Measurements from ENCODE around the gene PRKACA. TPM values are rescaled to one million over a fixed set of nuclear protein-coding genes. Genes with fewer than 3 reads are reported as not detected.

The PRKACA gene
- total RNA-seq, 2 experiments from 2014 or later, result 21.1 to 62.0 TPM

- DNase-seq (ENCODE audit: low spot score), result no peak
- Histone ChIP-seq H3K79me2 (ENCODE audit: insufficient read depth, low read depth, low read length) (no peaks in the 10 kb centered on the region), H3K9me3 (ENCODE audit: low read length) (no peaks in the 10 kb centered on the region), H3K4me3 (ENCODE audit: low read depth, low read length, poor library complexity, severe bottlenecking) (no peak overlapping the region), H3K4me1 (ENCODE audit: insufficient read depth, low read length, poor library complexity, severe bottlenecking) (peaks cover 31% of the 10 kb centered on the region), H4K20me1 (ENCODE audit: insufficient read depth, low read length) (no peaks in the 10 kb centered on the region), H3K36me3 (ENCODE audit: insufficient read depth, low read length) (no peaks in the 10 kb centered on the region), H3K9me2 (ENCODE audit: insufficient read depth, low read length) (no peaks in the 10 kb centered on the region), H2AFZ (ENCODE audit: low read length) (no peak overlapping the region), H3K4me2 (ENCODE audit: low read length) (no peak overlapping the region), H3K27ac (ENCODE audit: low read depth, low read length, poor library complexity, severe bottlenecking) (no peak overlapping the region)
- intact Hi-C loops (cut with micrococcal nuclease; ENCODE audit: unreplicated experiment), result loop anchor here (10.0 kb wide), 1 partner anchor 484 kb away; no protein-coding TSS in a partner anchor
- no peak for TF ChIP-seq EZH2phosphoT487 (IDR thresholded peaks at IDR 0.05; ENCODE audit: borderline replicate concordance, low read depth, low read length)
- TF ChIP-seq CTCF (conservative IDR thresholded peaks at IDR 0.05; ENCODE audit: low read length), result no peak
- BruUV-seq (replicated peaks), result no TSS peak
- CTCF ChIA-PET (ENCODE audit: unreplicated experiment), result no interaction called here
- POLR2A ChIA-PET, result interaction anchor here (0.7 kb wide), 4 partner anchors 60 to 1272 kb away, joined by 3 to 8 read pairs (median 5); partner anchors contain the start of genes CC2D1A and RNASEH2A
Measured at GRCh38 chr19:14078411-14078810, 39.2 kb downstream of the PRKACA start.

DNA sequence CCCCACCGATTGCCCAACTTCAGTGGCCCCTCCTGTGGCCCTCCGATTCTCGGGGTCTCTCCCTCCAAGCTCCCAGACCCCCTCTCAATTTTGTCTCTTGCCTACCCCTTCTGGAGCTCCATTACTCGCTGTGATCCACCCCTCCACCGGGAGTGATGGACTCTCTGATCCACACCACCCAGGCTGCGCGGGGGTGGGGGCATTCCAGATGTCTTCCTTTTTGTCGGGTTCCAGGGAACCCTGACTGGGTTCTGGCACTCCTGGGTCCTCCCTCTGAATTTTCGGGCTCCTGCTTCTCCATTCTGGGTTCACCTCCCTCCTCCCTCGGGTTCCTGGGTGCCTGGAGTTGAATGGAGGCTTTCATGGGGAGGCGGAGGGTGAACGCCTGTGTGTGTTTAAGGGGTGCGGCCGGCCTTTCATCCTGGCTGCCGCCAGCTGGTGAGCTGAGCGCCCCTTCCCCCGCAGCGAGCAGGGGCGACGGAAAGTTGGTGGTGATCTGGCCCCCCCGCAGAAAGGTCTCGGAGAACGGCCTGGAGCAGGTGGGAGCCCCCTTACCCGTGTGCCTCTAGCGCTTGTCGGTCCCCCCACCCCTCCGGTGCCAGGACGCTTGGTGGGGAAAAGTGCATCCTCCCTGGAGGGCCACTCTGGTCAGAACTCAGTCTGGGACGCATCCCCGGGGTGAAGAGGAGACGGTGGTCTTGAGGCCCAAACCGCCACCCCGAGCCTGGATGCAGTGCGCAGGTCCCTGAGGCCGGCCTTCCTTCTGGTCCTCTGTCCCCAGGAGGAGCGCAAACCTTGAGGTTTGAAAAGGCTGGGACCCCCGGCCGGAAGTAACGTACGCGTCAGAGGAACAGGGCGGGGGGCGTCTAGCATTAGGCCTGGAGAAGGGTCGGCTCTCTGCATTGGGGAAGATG lies 43.4 kb downstream of the PRKACA start:
- H3K36me3 ChIP-seq (ENCODE audit: insufficient read depth, low read length), result no peaks in the 10 kb centered on the region
- peaks cover 31% of the 10 kb centered on the region for H3K4me1 ChIP-seq (ENCODE audit: insufficient read depth, low read length, poor library complexity, severe bottlenecking)
- peak overlapping the region; percentile 76 for H3K4me3 ChIP-seq (ENCODE audit: low read depth, low read length, poor library complexity, severe bottlenecking)
- no peaks in the 10 kb centered on the region for H3K9me2 ChIP-seq (ENCODE audit: insufficient read depth, low read length)
- no peaks in the 10 kb centered on the region for H4K20me1 ChIP-seq (ENCODE audit: insufficient read depth, low read length)
- ChIA-PET POLR2A (interaction anchor here (0.5 kb wide), 1 partner anchor 143 kb away, joined by 3 read pairs; no protein-coding TSS in a partner anchor), CTCF (ENCODE audit: unreplicated experiment) (no interaction called here)
- intact Hi-C loops (cut with micrococcal nuclease; ENCODE audit: unreplicated experiment), result loop anchor here (1.0 to 10.0 kb wide), 4 partner anchors 15 to 479 kb away; partner anchors contain the start of gene ASF1B
- no TSS peak for BruUV-seq (replicated peaks)
- TF ChIP-seq EZH2phosphoT487 (IDR thresholded peaks at IDR 0.05; ENCODE audit: borderline replicate concordance, low read depth, low read length), result no peak
- TF ChIP-seq CTCF (conservative IDR thresholded peaks at IDR 0.05; ENCODE audit: low read length), result no peak
- H3K27ac ChIP-seq (ENCODE audit: low read depth, low read length, poor library complexity, severe bottlenecking), result peak overlapping the region; percentile 62
- H3K9me3 ChIP-seq (ENCODE audit: low read length), result no peaks in the 10 kb centered on the region
- peak overlapping the region; percentile 76 for H2AFZ ChIP-seq (ENCODE audit: low read length)
- no peaks in the 10 kb centered on the region for H3K79me2 ChIP-seq (ENCODE audit: insufficient read depth, low read depth, low read length)
- peak overlapping the region; percentile 97 for H3K4me2 ChIP-seq (ENCODE audit: low read length)
- DNase-seq (ENCODE audit: low spot score), result peak; percentile 36

All from OCI-LY7 (cell line).